ENCODE results near the gene PSMC5. TPM values are rescaled to one million over a fixed set of nuclear protein-coding genes. Genes with fewer than 3 reads are reported as not detected.

Gene PSMC5
- total RNA-seq = 52.6 and 65.1 TPM in 2 replicates

GRCh38 chr17:63827002-63827800, at the start of gene PSMC5, which contains the start of gene FTSJ3:
Gene PSMC5, plus strand, starts transcription at chr17:63827431. Its CDS starts 60 bp downstream, at chr17:63827491.
Gene FTSJ3, minus strand, starts transcription at chr17:63827663. Its CDS starts 761 bp downstream, at chr17:63826902.

GRCh38 chr17:63842540-63843386, 15.5 kb downstream of the PSMC5 start, which contains the start of gene SMARCD2:
Gene SMARCD2, minus strand, starts transcription at chr17:63842685. Its CDS starts 11 bp downstream, at chr17:63842674.

GRCh38 chr17:63873577-63873976, 46.3 kb downstream of the PSMC5 start, which contains the start of gene CSH2:
Gene CSH2, minus strand, starts transcription at chr17:63873677. Its CDS starts 63 bp downstream, at chr17:63873614.

Other genes starting within 250 kb of the PSMC5 start
- 18.4 and 33.9 TPM in 2 replicates for gene TACO1, start 226.5 kb upstream of the PSMC5 start, total RNA-seq
- 16.4 and 17.1 TPM in 2 replicates for gene MAP3K3, start 205.0 kb upstream of the PSMC5 start, total RNA-seq
- gene LIMD2, start 127.3 kb upstream of the PSMC5 start, total RNA-seq = 39.3 and 61.0 TPM in 2 replicates
- gene STRADA, start 85.6 kb upstream of the PSMC5 start, total RNA-seq = 18.2 and 28.7 TPM in 2 replicates
- 32.7 and 46.8 TPM in 2 replicates for gene CCDC47, start 53.8 kb upstream of the PSMC5 start, total RNA-seq
- 29.7 and 54.5 TPM in 2 replicates for gene DDX42, start 53.3 kb upstream of the PSMC5 start, total RNA-seq
- 44.9 and 70.6 TPM in 2 replicates for gene FTSJ3, start 232 bp downstream of the PSMC5 start, total RNA-seq
- 91.0 and 180 TPM in 2 replicates for gene SMARCD2, start 15.3 kb downstream of the PSMC5 start, total RNA-seq
- gene CSH2, start 46.2 kb downstream of the PSMC5 start, total RNA-seq = not detected in 2 replicates
- not detected in 2 replicates for gene GH2, start 54.5 kb downstream of the PSMC5 start, total RNA-seq
- gene CSH1, start 69.1 kb downstream of the PSMC5 start, total RNA-seq = not detected in 2 replicates
- not detected in 2 replicates for gene CSHL1, start 83.8 kb downstream of the PSMC5 start, total RNA-seq
- gene GH1, start 91.4 kb downstream of the PSMC5 start, total RNA-seq = not detected in 2 replicates
- not detected in 2 replicates for gene CD79B, start 104.9 kb downstream of the PSMC5 start, total RNA-seq
- gene SCN4A, start 145.5 kb downstream of the PSMC5 start, total RNA-seq = 0.08 TPM in 1 of 2 replicates, not detected in the other
- 0.08 and 0.52 TPM in 2 replicates for gene PRR29, start 170.9 kb downstream of the PSMC5 start, total RNA-seq
- 7.4 and 11.9 TPM in 2 replicates for gene ICAM2, start 193.2 kb downstream of the PSMC5 start, total RNA-seq

All from epithelial cell of alveolus of lung (primary cell).